ENCODE results near the gene ABR.
"Not testable (repeated sequence)": the region's sequence is repeated elsewhere in the genome, so short reads cannot be mapped to it uniquely, and the experiment has no call there.

The ABR gene

DNA sequence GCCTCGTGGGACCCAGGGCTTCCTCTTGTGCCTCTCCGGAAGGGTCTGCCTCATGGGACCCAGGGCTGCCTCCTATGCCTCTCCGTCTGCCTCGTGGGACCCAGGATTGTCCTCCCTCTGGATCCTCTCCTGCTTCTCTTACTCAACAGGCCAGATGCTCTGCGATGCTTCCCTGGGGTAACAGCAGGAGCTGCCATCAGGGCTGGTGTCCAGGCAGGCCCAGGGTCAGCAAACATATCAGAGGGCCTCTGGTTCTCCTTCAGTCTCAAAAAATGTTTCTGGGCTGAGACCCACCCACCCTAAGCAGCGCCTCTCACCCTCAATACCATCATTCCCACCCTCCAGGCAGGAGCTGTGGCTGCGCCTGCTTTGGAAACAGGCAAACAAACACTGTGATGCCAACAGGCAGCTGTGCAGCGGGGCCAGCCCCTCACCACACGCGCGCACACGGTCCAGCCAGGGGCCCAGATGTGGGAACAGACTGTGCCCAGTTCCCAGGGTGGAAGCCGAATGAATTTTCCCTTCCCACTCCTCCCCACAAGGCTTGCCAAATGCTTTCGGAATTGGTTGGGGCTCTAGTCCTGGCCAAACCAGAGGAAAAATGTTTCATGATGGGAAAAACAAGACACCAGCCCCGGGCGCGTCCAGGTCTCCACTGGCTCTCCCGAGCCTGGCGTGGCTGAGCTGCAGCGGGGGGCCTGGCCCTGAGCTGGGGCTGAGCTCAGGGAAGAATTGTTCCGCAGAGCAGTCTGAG is 171.6 kb downstream of the ABR start:
- DNase-seq (ENCODE audit: low spot score) = no peak

DNA sequence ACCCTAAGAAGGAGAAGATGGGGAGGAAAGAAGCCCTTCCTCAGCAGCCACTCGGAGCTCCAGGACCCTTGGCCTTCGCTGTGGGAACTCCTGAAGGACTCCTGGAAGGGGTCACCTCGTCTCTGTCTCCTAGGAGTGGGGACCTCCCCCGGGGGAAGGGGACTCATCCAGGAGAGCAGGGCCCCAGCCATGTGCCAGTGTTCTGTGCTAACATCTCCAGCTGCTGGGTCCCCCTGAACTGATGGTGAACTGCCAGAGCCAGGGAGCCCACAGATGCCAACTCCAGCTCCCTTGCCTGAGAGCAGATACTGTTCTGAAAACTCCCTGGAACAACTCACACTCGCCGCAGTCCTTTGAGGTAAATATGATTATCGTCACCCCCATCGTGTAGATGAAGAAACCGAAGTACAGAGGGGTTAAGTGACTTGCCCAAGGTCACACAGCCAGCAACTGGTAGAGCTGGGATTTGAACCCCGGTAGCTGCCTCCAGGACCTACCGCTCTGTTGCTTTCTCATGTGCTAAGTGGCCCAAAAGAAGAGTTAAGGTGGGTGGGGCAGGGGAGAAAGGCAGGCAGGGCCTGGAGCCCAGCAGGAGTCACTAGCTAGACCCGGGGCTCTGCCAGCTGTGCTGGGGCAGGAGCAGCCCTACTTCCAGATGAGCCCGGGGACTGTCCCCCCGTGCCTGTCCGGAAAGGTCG is 172.3 kb downstream of the ABR start:
- DNase-seq (ENCODE audit: low spot score) = no peak

DNA sequence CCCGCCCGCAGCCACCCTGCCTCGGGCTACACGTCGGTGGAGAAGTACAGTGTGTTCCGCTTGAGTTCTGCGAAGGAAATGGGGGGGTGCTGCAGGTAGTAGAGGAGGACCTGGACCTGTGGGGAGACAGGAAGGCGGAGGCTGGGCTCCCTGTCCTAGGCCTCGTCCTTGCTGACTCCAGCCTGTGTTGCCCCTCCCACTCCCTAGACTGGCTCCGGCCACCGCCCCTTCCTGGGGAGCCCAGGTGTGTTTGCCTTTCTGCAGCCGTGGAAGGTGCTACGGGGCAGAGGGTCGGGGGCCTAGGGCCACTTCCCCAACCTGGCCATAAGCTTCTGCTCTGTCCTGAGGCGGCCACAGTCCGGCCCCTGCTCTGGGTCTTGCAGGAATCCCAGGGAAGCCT is 173.7 kb downstream of the ABR start:
- DNase-seq (ENCODE audit: low spot score) = no peak

DNA sequence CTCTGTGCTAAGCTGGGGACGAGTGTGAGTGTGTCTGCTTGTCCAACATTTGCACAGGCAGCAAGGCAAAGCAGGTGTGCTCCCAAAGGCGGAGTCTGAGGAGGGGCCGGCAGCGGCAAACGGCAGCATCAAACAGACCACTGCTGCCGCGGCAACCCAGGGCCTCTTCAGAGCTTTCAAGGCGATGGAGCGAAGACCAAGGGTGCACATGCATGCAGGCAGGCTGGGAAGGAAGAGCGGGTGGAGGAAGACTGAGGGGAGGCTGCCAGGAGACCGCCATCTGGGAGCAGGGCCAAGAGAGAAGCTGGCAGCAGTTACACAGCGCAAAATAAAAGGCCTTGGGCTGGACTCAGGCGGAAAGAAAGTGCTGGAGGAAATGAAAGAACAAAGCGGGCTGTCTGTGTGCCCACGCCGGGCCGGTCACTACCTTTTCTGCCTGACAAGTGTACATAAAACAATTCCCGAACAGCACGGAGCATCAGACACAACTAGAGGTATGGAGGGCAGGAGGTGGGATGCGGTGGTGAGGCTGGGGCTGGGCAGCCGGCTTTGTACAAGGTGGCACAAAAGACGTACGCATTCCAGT is 174.3 kb downstream of the ABR start:
- DNase-seq (ENCODE audit: low spot score) = peak; percentile 65

GRCh38 chr17:1004769-1005295 is 174.9 kb downstream of the ABR start:
- DNase-seq (ENCODE audit: low spot score) = no peak

- DNase-seq (ENCODE audit: low spot score) = no peak
Measured at GRCh38 chr17:1003972-1004768, 175.6 kb downstream of the ABR start.

DNA sequence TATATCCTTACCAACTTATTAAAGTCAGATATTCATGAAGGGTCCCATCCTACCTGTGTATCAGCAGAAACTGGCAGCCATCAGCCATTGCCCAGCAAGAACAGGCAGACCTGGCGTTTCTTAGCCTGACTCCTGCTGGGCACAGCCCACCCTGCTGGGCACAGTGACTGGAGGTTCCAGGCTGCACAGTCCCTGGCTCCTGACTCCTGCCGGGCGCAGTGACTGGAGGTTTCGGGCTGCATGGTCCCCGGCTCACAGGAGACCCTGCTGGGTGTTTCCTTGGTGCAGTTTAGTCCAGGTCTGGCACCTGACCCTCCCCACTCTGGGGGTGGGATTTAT is 176.2 kb downstream of the ABR start:
- DNase-seq (ENCODE audit: low spot score) = no peak

- DNase-seq (ENCODE audit: low spot score) = peak; percentile 73
Measured at GRCh38 chr17:1002771-1003555, 176.8 kb downstream of the ABR start.

DNA sequence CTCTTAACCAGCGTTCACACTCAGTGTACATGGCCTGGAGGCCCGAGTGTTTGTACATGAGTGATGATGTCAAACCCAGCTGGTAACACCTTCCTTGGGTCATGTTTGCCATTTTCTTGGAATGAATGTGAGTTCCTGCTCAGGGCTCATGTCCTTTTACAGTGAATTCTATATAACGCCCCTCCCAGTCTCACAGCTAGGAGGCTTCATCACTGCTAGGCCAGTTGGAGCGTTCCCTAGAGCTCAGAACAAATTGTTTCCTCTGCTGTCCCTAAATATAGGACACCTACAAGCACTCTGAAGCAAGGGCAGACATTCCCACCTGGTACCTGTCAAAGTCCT is 177.4 kb downstream of the ABR start:
- DNase-seq (ENCODE audit: low spot score) = no peak

DNA sequence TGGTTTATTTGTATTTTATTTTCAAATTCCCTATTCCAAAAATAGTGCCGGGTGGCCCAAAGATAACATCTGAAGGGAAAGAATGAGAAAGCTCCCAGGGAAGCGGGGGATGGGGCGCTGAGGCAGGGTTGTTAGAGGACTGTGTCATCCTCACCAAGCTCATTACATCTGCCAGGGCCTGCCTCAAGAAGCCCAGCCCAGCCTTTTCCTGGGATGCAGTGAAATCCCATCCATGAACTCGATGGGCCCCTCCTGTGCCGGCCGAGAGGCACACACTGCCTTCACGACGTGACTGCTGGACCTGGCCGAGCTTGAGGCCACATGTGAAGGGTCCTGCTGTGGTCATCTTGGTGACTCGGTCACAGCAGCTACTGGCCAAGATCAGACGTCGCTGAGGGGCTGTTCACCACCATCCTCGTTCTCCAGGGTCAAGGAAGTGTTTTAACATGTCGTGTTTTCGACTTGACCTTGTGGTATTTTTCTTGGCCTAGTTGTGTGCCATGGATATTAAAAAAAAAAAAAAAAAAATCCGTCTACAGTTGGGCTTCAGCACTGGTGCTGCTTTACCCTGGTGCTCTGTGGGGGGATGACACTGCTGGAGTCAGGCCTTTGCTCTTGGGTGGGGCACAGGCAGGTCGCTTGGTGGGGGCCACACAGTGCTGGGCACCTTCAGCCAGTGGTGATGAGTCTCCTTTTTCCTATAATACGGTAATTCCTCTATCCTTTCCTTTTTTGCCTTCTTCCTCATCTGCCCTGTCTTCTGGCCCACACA is 178.0 kb downstream of the ABR start:
- DNase-seq (ENCODE audit: low spot score) = peak; percentile 81

- peak; percentile 62 for DNase-seq (ENCODE audit: low spot score)
Measured at GRCh38 chr17:1000597-1001461, 179.0 kb downstream of the ABR start.

GRCh38 chr17:998111-998510 is 181.7 kb downstream of the ABR start:
- DNase-seq (ENCODE audit: low spot score) = no peak

- peak; percentile 95 for DNase-seq (ENCODE audit: low spot score)
Measured at GRCh38 chr17:996554-997344, 183.0 kb downstream of the ABR start, which contains the start of gene TIMM22. Gene TIMM22 (plus strand): TSS chr17:997129. CDS start chr17:997143, 14 bp downstream.

DNA sequence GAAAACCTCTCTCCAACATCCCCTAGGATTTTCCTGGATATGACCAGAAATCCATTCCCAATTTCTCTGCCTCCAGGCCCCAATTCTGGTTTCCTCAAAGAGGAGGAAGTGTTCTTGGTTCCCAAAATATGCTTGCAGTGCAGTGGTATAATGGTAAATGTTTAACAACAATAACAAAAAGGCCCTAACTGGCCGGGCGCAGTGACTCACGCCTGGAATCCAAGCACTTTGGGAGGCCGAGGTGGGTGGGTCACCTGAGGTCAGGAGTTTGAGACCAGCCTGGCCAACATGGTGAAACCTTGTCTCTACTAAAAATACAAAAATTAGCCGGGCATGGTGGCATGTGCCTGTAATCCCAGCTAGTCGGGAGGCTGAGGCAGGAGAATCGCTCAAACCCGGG is 184.5 kb downstream of the ABR start:
- DNase-seq (ENCODE audit: low spot score) = not testable (repeated sequence)

DNA sequence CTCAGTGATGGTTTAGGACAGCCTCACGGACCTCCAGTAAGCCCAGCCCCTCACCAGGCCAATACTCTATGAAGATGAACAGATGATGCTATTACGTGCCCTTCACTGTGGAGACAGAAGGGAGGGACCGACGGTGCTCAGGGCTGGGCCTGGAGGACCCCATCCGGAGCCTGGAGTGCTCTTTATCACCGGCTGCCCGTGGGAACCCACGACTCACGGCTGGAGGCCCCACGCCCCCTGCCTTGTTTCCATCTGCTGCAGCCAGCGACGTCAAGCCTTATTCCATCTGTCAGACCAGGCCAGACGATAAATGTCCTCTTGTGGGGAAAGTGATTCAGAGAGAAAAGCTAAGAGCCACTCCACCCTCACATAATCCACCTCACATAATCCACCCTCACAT is 186.8 kb downstream of the ABR start:
- DNase-seq (ENCODE audit: low spot score) = no peak

- no peak for DNase-seq (ENCODE audit: low spot score)
Measured at GRCh38 chr17:988561-988960, 191.2 kb downstream of the ABR start.

- no peak for DNase-seq (ENCODE audit: low spot score)
Measured at GRCh38 chr17:987931-988330, 191.8 kb downstream of the ABR start.

GRCh38 chr17:986322-986929 is 193.4 kb downstream of the ABR start:
- DNase-seq (ENCODE audit: low spot score) = no peak

GRCh38 chr17:983921-984320 is 195.9 kb downstream of the ABR start:
- no peak for DNase-seq (ENCODE audit: low spot score)
